ENCODE results near the gene LIX1.
"Not testable (repeated sequence)": the region's sequence is repeated elsewhere in the genome, so short reads cannot be mapped to it uniquely, and the experiment has no call there.

Gene LIX1

GRCh38 chr5:97085459-97086181 is 56.8 kb downstream of the LIX1 start:
- H4K8ac ChIP-seq (ENCODE audit: low read length) = no peak overlapping the region
- no peak overlapping the region for H2BK5ac ChIP-seq (ENCODE audit: low read depth, low read length, poor library complexity, severe bottlenecking)
- H3K36me3 ChIP-seq (ENCODE audit: control insufficient read depth in 1 of 2, insufficient read depth in 2 of 2, low read depth in 1 of 2, low read length in 2 of 2) = no peaks in the 10 kb centered on the region
- H3K27me3 ChIP-seq (ENCODE audit: control insufficient read depth in 1 of 2, insufficient read depth in 1 of 2, low read length in 2 of 2) = peaks cover 0 to 10% of the 10 kb centered on the region in 2 experiments
- DNase-seq = no peak
- no peak overlapping the region for H3K27ac ChIP-seq (ENCODE audit: low read length, poor library complexity, severe bottlenecking)
- H2BK12ac ChIP-seq (ENCODE audit: low read length in 2 of 2) = no peak overlapping the region
- H4K91ac ChIP-seq (ENCODE audit: low read length) = no peak overlapping the region
- no peak overlapping the region for H3K18ac ChIP-seq (ENCODE audit: low read depth in 1 of 2, low read length in 2 of 2)
- H2BK15ac ChIP-seq (ENCODE audit: low read depth, poor library complexity, severe bottlenecking) = no peak overlapping the region
- no peak overlapping the region for H2AFZ ChIP-seq (ENCODE audit: low read depth, low read length)
- H2AK5ac ChIP-seq (ENCODE audit: low read length, severe bottlenecking) = no peak overlapping the region
- no peak overlapping the region for H2BK120ac ChIP-seq (ENCODE audit: low read depth, low read length)
- H3K79me1 ChIP-seq (replicated peaks; ENCODE audit: low read length, poor library complexity, severe bottlenecking) = no peaks in the 10 kb centered on the region
- no peaks in the 10 kb centered on the region for H3K4me1 ChIP-seq (ENCODE audit: control insufficient read depth, insufficient read depth, low read depth, low read length)
- H3K4me2 ChIP-seq (ENCODE audit: low read length, poor library complexity, severe bottlenecking) = no peak overlapping the region
- H3K9ac ChIP-seq (ENCODE audit: low read length) = no peak overlapping the region
- H3K23ac ChIP-seq (ENCODE audit: low read length in 2 of 2) = no peak overlapping the region
- no peaks in the 10 kb centered on the region for H3K9me3 ChIP-seq (ENCODE audit: control insufficient read depth, low read length)
- H3K4ac ChIP-seq (ENCODE audit: low read depth in 1 of 2, low read length in 2 of 2) = no peak overlapping the region
- H3K14ac ChIP-seq (ENCODE audit: low read length in 2 of 2) = no peak overlapping the region
- H3K4me3 ChIP-seq (ENCODE audit: insufficient read depth in 1 of 2, low read depth in 1 of 2, low read length in 2 of 2) = no peak overlapping the region
- 98% methylated on average over 19 of the region's 22 CpGs for WGBS

GRCh38 chr5:97084782-97085458 is 57.5 kb downstream of the LIX1 start:
- H3K4ac ChIP-seq (ENCODE audit: low read depth in 1 of 2, low read length in 2 of 2); H3K27me3 ChIP-seq (ENCODE audit: control insufficient read depth in 1 of 2, insufficient read depth in 1 of 2, low read length in 2 of 2); H3K9ac ChIP-seq (ENCODE audit: low read length); H3K14ac ChIP-seq (ENCODE audit: low read length in 2 of 2); H3K36me3 ChIP-seq (ENCODE audit: control insufficient read depth in 1 of 2, insufficient read depth in 2 of 2, low read depth in 1 of 2, low read length in 2 of 2); H3K4me1 ChIP-seq (ENCODE audit: control insufficient read depth, insufficient read depth, low read depth, low read length); H3K79me1 ChIP-seq (replicated peaks; ENCODE audit: low read length, poor library complexity, severe bottlenecking); H3K27ac ChIP-seq (ENCODE audit: low read length, poor library complexity, severe bottlenecking); H2BK15ac ChIP-seq (ENCODE audit: low read depth, poor library complexity, severe bottlenecking); H3K4me2 ChIP-seq (ENCODE audit: low read length, poor library complexity, severe bottlenecking); H2BK120ac ChIP-seq (ENCODE audit: low read depth, low read length); H3K9me3 ChIP-seq (ENCODE audit: control insufficient read depth, low read length); H4K91ac ChIP-seq (ENCODE audit: low read length); H4K8ac ChIP-seq (ENCODE audit: low read length); H3K18ac ChIP-seq (ENCODE audit: low read depth in 1 of 2, low read length in 2 of 2); H3K4me3 ChIP-seq (ENCODE audit: insufficient read depth in 1 of 2, low read depth in 1 of 2, low read length in 2 of 2); DNase-seq; H2BK12ac ChIP-seq (ENCODE audit: low read length in 2 of 2); H2BK5ac ChIP-seq (ENCODE audit: low read depth, low read length, poor library complexity, severe bottlenecking); H2AFZ ChIP-seq (ENCODE audit: low read depth, low read length); H2AK5ac ChIP-seq (ENCODE audit: low read length, severe bottlenecking); H3K23ac ChIP-seq (ENCODE audit: low read length in 2 of 2): not testable (repeated sequence)
- WGBS = 94% methylated on average over 21 of the region's 21 CpGs

GRCh38 chr5:97078958-97079743 is 63.3 kb downstream of the LIX1 start:
- H3K27me3 ChIP-seq (ENCODE audit: control insufficient read depth in 1 of 2, insufficient read depth in 1 of 2, low read length in 2 of 2) = no peaks in the 10 kb centered on the region
- no peaks in the 10 kb centered on the region for H3K9me3 ChIP-seq (ENCODE audit: control insufficient read depth, low read length)
- H3K36me3 ChIP-seq (ENCODE audit: control insufficient read depth in 1 of 2, insufficient read depth in 2 of 2, low read depth in 1 of 2, low read length in 2 of 2) = no peaks in the 10 kb centered on the region
- no peak overlapping the region for H4K91ac ChIP-seq (ENCODE audit: low read length)
- no peaks in the 10 kb centered on the region for H3K4me1 ChIP-seq (ENCODE audit: control insufficient read depth, insufficient read depth, low read depth, low read length)
- H2BK12ac ChIP-seq (ENCODE audit: low read length in 2 of 2) = no peak overlapping the region
- H3K4me2 ChIP-seq (ENCODE audit: low read length, poor library complexity, severe bottlenecking) = no peak overlapping the region
- no peak overlapping the region for H2BK5ac ChIP-seq (ENCODE audit: low read depth, low read length, poor library complexity, severe bottlenecking)
- no peak overlapping the region for H3K4me3 ChIP-seq (ENCODE audit: insufficient read depth in 1 of 2, low read depth in 1 of 2, low read length in 2 of 2)
- WGBS = 85% methylated on average over 3 of the region's 4 CpGs
- no peak overlapping the region for H4K8ac ChIP-seq (ENCODE audit: low read length)
- H2AK5ac ChIP-seq (ENCODE audit: low read length, severe bottlenecking) = no peak overlapping the region
- no peak overlapping the region for H2AFZ ChIP-seq (ENCODE audit: low read depth, low read length)
- no peak overlapping the region for H3K4ac ChIP-seq (ENCODE audit: low read depth in 1 of 2, low read length in 2 of 2)
- H2BK15ac ChIP-seq (ENCODE audit: low read depth, poor library complexity, severe bottlenecking) = no peak overlapping the region
- H3K27ac ChIP-seq (ENCODE audit: low read length, poor library complexity, severe bottlenecking) = no peak overlapping the region
- no peak overlapping the region for H3K9ac ChIP-seq (ENCODE audit: low read length)
- no peaks in the 10 kb centered on the region for H3K79me1 ChIP-seq (replicated peaks; ENCODE audit: low read length, poor library complexity, severe bottlenecking)
- DNase-seq = no peak
- H3K14ac ChIP-seq (ENCODE audit: low read length in 2 of 2) = no peak overlapping the region
- H3K23ac ChIP-seq (ENCODE audit: low read length in 2 of 2) = no peak overlapping the region
- H3K18ac ChIP-seq (ENCODE audit: low read depth in 1 of 2, low read length in 2 of 2) = no peak overlapping the region
- H2BK120ac ChIP-seq (ENCODE audit: low read depth, low read length) = no peak overlapping the region

GRCh38 chr5:97077246-97077645 is 65.2 kb downstream of the LIX1 start:
- Histone ChIP-seq H3K79me1 (replicated peaks; ENCODE audit: low read length, poor library complexity, severe bottlenecking) (no peaks in the 10 kb centered on the region), H2AK5ac (ENCODE audit: low read length, severe bottlenecking) (peak overlapping the region; percentile 70), H3K27ac (ENCODE audit: low read length, poor library complexity, severe bottlenecking) (no peak overlapping the region), H3K4me1 (ENCODE audit: control insufficient read depth, insufficient read depth, low read depth, low read length) (no peaks in the 10 kb centered on the region), H2BK15ac (ENCODE audit: low read depth, poor library complexity, severe bottlenecking) (no peak overlapping the region), H2AFZ (ENCODE audit: low read depth, low read length) (no peak overlapping the region), H3K14ac (ENCODE audit: low read length in 2 of 2) (no peak overlapping the region), H2BK12ac (ENCODE audit: low read length in 2 of 2) (no peak overlapping the region), H3K4me3 (ENCODE audit: insufficient read depth in 1 of 2, low read depth in 1 of 2, low read length in 2 of 2) (no peak overlapping the region), H2BK5ac (ENCODE audit: low read depth, low read length, poor library complexity, severe bottlenecking) (no peak overlapping the region), H3K23ac (ENCODE audit: low read length in 2 of 2) (no peak overlapping the region), H4K91ac (ENCODE audit: low read length) (no peak overlapping the region), H3K4me2 (ENCODE audit: low read length, poor library complexity, severe bottlenecking) (no peak overlapping the region), H3K36me3 (ENCODE audit: control insufficient read depth in 1 of 2, insufficient read depth in 2 of 2, low read depth in 1 of 2, low read length in 2 of 2) (no peaks in the 10 kb centered on the region), H3K4ac (ENCODE audit: low read depth in 1 of 2, low read length in 2 of 2) (no peak overlapping the region), H3K27me3 (ENCODE audit: control insufficient read depth in 1 of 2, insufficient read depth in 1 of 2, low read length in 2 of 2) (no peaks in the 10 kb centered on the region), H2BK120ac (ENCODE audit: low read depth, low read length) (no peak overlapping the region), H3K9ac (ENCODE audit: low read length) (no peak overlapping the region), H4K8ac (ENCODE audit: low read length) (no peak overlapping the region), H3K18ac (ENCODE audit: low read depth in 1 of 2, low read length in 2 of 2) (no peak overlapping the region), H3K9me3 (ENCODE audit: control insufficient read depth, low read length) (no peaks in the 10 kb centered on the region)
- 86% methylated on average over 2 of the region's 4 CpGs for WGBS
- DNase-seq = no peak
